ENCODE results near the gene TMC1.
"Not testable (repeated sequence)": the region's sequence is repeated elsewhere in the genome, so short reads cannot be mapped to it uniquely, and the experiment has no call there.

Gene TMC1

GRCh38 chr9:72775570-72775969 lies 254.2 kb downstream of the TMC1 start:
- DNase-seq = no peak

GRCh38 chr9:72779614-72780013 lies 258.2 kb downstream of the TMC1 start:
- no peak for DNase-seq

- no peak for DNase-seq
Measured at GRCh38 chr9:72786948-72787347, 265.5 kb downstream of the TMC1 start.

GRCh38 chr9:72788966-72789735 lies 267.7 kb downstream of the TMC1 start:
- no peak for DNase-seq

- no peak for DNase-seq
Measured at GRCh38 chr9:72789885-72790284, 268.5 kb downstream of the TMC1 start.

GRCh38 chr9:72790989-72791388 lies 269.6 kb downstream of the TMC1 start:
- DNase-seq = no peak

- DNase-seq = no peak
Measured at GRCh38 chr9:72791436-72791835, 270.0 kb downstream of the TMC1 start.

- no peak for DNase-seq
Measured at GRCh38 chr9:72794946-72795345, 273.5 kb downstream of the TMC1 start.

GRCh38 chr9:72800328-72800994 lies 279.1 kb downstream of the TMC1 start:
- DNase-seq = no peak

GRCh38 chr9:72805238-72805637 lies 283.8 kb downstream of the TMC1 start:
- no peak for DNase-seq

- DNase-seq = not testable (repeated sequence)
Measured at GRCh38 chr9:72806313-72806809, 285.0 kb downstream of the TMC1 start.

- no peak for DNase-seq
Measured at GRCh38 chr9:72807765-72808445, 286.5 kb downstream of the TMC1 start.

GRCh38 chr9:72808446-72808768 lies 287.0 kb downstream of the TMC1 start:
- DNase-seq = no peak

- DNase-seq = no peak
Measured at GRCh38 chr9:72809586-72809985, 288.2 kb downstream of the TMC1 start.

- DNase-seq = no peak
Measured at GRCh38 chr9:72812559-72813111, 291.2 kb downstream of the TMC1 start.

- no peak for DNase-seq
Measured at GRCh38 chr9:72813544-72813943, 292.1 kb downstream of the TMC1 start.

- no peak for DNase-seq
Measured at GRCh38 chr9:72814083-72814597, 292.7 kb downstream of the TMC1 start.

GRCh38 chr9:72816666-72817065 lies 295.3 kb downstream of the TMC1 start:
- DNase-seq = no peak

- DNase-seq = no peak
Measured at GRCh38 chr9:72817413-72817812, 296.0 kb downstream of the TMC1 start.

GRCh38 chr9:72818385-72818784 lies 297.0 kb downstream of the TMC1 start:
- no peak for DNase-seq

GRCh38 chr9:72823971-72824370 lies 302.6 kb downstream of the TMC1 start:
- DNase-seq = no peak

GRCh38 chr9:72826996-72827949 lies 305.9 kb downstream of the TMC1 start:
- DNase-seq = no peak
